GM19455 (cell line): ENCODE data around the gene MAP3K7CL.

Experiments used
- ATAC-seq: cut with Tn5 transposase; IDR thresholded peaks from one replicate; pipeline ENCODE4 v1.9.1; 2021; ENCODE audit not compliant: unreplicated experiment

Gene MAP3K7CL

GRCh38 chr21:29130270-29130969, at the start of gene MAP3K7CL:
Gene MAP3K7CL, plus strand, starts transcription at chr21:29130644. Its CDS starts 2,701 bp downstream, at chr21:29133345.
- no peak for ATAC-seq

DNA sequence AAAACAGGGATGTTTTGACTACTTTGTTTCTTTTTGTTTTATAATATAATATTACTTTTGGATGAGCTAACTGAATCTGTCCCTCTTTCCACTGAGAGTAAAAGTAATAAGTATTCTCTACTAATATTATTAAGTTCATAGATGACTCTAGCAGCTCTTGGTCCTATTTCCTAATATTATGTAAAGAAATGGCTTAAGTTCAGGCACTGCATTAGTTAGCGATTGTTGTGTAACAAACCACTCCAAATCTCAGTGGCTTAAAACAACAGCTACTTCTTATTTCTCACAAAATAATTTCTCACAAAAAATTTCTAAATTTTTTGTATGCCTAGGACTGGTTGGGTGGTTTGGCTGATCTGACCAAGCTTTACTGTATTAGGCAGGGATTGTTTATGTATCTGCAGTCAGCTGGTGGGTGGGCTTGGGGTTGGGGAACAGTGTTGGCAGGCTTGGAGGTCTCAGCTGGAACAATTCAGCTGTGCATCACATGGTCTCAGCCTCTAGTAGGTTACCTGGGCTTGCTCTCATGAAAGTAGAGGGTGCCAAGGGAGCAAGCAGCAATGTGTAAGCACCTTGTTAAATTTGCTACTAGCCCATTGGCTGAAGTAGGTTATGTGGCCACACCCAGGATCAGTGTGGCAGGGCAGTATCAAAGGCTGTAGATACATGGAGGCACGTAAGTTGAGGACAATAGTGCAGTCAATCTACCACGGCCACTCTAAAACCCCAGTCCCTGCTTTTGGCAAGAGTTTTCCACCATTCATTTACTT, 48.2 kb upstream of the MAP3K7CL start:
- no peak for ATAC-seq

DNA sequence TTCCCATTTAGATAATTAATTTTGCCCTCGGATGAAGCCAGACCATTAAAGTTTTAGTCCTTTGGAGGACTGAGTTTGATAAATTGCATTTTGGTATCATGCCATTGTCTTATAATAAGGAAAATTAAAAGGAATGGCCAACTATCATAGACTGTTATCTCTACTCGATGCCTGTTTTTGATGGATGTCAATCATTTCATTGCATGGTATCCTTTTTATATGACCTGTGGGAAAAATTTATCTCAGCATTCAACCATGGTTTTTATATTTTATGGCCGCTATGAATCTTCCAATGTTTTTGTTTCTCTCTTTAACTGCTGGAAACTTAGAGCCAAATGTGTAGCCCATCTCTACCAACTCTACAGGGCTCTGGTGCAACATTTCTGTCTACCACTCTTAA, 47.1 kb upstream of the MAP3K7CL start:
- ATAC-seq: no peak

- no peak for ATAC-seq
These were observed 46.1 kb upstream of the MAP3K7CL start for GRCh38 chr21:29084372-29084771.

DNA sequence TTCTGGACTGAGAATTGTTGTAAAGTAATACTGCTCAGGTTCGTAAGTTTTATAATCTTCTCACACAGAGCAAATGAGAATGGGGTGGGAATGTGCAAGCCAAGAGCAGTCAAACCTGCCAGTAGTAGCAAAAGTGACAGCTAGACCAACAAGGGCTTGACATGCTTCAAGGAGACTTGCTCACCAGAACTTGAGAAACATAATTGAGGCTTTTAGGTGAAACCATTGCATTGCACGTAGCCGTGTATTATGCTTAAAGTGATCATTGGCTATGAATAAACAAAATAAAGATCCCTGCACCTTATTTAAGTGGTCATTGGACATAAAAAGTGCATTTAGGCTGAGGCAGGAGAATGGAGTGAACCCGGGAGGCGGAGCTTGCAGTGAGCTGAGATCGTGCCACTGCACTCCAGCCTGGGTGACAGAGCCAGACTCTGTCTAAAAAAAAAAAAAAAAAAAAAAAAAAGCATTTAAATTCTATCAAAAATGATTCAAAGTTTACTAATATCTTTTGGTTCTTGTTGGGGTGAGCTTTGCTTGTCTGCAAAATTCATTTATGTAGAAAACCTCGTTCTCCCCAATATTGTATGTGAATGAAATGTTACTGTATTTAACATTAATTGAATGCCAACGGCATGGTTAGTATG, 45.2 kb upstream of the MAP3K7CL start:
- no peak for ATAC-seq

DNA sequence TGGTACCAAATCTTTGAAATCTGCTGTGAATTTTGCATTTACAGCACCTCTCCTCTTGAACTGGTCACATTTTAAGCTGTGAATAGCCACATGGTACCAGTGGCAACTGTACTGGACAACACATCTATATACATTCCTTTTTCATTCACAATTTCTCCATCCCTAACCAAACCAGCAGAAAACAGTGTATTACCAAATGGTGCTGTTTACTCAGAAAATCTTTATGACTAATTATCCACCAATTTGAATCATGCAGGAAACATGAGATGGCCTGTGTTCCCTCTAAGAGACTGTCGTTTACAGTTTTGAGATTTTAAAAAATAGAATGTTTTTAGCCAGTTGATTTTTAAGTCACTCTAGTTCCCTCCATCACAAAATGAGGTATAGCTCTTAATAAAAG, 39.4 kb upstream of the MAP3K7CL start:
- no peak for ATAC-seq

DNA sequence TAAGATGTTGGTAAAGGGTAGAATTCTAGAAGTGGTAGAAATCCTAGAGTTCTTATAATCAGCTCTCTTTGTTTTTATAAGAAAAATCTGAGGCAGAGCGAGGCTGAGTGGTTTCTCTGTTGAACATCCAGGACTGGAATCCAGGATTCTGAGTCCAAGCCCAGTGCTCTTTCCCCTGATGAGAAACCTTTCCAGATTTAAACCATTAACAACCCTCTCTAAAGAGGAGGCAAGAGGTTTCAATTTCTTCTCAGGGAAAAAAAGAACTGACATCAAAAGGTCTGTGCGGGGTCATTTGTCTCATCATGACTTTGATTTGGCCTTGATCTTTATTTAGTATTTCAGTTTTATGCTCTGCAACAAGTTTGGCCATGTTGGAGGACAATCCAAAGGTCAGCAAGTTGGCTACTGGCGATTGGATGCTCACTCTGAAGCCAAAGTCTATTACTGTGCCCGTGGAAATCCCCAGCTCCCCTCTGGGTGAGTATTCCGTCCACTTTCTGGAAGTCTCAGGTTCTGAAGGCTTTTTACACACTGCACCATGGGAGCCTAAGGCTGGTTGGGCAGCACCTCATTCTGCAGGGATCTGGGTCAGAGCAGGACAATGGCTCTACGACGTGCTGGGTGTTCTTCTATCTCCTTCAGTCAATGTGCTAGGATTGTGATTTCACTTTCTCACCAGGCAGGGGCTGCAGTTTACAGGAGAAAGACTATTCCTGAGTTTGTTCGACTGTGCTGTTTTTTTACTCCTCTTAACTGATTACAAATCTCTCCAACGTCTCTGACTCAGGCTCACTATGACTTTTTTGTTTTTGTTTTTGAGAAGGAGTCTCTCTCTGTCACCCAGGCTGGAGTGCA, 38.1 kb upstream of the MAP3K7CL start:
- ATAC-seq: no peak

GRCh38 chr21:29096218-29097015, 34.0 kb upstream of the MAP3K7CL start:
- no peak for ATAC-seq

GRCh38 chr21:29098156-29098555, 32.3 kb upstream of the MAP3K7CL start:
- ATAC-seq: no peak

DNA sequence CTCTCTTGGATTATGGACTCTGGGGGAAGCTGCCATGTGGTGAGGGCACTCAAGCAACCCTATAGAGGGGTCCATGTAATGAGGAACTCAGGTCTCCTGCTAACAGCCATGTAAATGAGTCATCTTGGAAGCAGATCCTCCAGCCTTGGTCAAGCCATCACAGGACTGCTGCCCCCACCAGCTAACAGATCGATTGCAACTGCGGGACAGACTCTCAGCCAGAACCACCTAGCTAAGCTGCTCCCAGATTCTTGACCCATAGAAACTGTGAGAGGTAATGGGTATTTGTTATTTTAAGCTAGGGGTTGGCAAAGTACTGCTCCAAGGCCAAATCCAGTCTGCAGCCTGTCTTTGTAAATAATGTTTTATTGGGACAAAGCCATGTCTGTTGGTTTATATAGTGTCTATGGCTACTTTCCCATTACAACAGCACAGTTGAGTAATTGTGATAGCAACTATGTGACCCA, 27.6 kb upstream of the MAP3K7CL start:
- no peak for ATAC-seq

DNA sequence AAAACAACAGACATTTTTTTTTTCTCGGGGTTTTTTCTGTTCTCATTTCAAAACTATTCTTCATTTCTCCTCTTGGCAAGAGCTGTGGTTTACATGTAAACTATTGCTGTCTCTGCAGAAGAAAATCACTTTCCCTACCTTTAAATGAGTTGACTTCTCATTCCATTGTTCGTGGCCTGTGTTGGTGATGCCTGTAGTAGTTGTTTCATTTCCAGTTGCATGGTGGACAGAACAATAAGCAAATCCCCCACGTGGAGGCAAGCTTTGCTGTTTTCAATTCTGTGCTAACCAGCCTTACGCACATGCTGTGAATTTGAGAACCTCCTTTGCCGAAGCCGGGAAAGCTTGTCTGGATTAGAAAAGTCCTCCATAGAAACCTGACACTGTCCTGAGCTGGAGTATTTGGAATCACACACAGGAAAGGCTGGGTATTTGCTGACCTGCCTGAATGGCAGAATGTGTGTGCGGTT, 26.2 kb upstream of the MAP3K7CL start:
- ATAC-seq: no peak

DNA sequence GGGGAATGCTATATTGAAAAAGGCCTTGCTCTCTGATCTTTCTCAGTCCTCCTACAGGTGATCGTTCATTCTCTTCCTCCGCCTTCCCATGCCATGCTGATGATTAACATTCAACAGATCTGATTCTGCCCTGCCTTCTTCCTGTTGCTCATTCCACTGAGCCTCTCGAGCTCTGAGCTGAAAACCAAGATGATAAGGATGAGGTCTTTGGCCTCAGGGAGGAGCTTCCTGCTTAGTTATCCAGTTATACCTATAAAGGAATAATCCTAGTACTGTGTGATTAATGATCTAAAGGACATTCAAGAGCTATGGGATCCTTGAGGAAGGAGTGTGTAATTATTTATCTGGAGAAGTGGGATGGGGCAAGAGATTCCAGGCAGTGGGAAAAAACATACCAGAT, 25.2 kb upstream of the MAP3K7CL start:
- ATAC-seq: no peak

- ATAC-seq: no peak
These were observed 15.5 kb upstream of the MAP3K7CL start for GRCh38 chr21:29114765-29115500.

- ATAC-seq: no peak
These were observed 14.5 kb upstream of the MAP3K7CL start for GRCh38 chr21:29115899-29116298.

- ATAC-seq: no peak
These were observed 13.0 kb upstream of the MAP3K7CL start for GRCh38 chr21:29117372-29117955.

- peak; percentile 60 for ATAC-seq
These were observed 8.7 kb upstream of the MAP3K7CL start for GRCh38 chr21:29121759-29122158.

- ATAC-seq: no peak
These were observed 5.8 kb upstream of the MAP3K7CL start for GRCh38 chr21:29124645-29125044.

GRCh38 chr21:29125191-29125590, 5.3 kb upstream of the MAP3K7CL start:
- peak; percentile 75 for ATAC-seq

- ATAC-seq: no peak
These were observed 4.5 kb upstream of the MAP3K7CL start for GRCh38 chr21:29125979-29126378.
